NT2/D1 (cell line): ENCODE results near the gene CD74.

Experiments
- YY1 ChIP-seq: IDR thresholded peaks from 2 replicates; pipeline ENCODE4 v1.6.1; 2011; ENCODE audit not compliant: insufficient read length, insufficient read depth
- ZNF274 ChIP-seq: IDR thresholded peaks from 2 replicates; pipeline ENCODE4 v1.6.1; 2011; ENCODE audit warnings: mild to moderate bottlenecking, low read depth, low read length

DNA sequence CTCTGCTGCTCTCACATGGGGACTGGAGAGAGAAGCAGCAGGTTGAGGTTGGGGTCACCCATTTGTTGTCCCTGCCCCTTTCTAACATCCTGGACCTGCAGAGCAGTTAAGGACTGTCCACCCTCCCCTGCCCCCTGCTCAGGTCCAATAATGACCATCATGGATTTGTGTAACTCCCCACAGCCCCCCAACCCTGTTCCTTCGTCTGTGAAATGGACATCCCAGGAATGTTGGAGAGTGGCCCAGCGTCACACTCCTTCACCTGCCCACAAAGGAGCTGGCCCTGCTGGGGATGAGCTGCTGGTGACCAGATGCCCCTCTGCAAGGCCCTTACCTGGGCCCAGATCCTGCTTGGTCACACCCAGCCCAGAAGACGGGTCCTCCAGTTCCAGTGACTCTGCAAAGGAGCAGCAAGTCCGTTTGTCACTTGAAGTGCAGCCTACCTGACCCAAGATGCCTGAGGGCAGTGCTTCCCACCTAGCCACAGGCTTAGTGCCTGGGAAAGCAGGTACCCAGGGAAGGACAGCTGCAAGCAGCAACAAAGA is 10.4 kb downstream of the CD74 start:
- TF ChIP-seq YY1 (no peak), ZNF274 (no peak)
